ENCODE measurements around the gene VWA8.
"Not testable (repeated sequence)": the region's sequence is repeated elsewhere in the genome, so short reads cannot be mapped to it uniquely, and the experiment has no call there.

Gene VWA8

DNA sequence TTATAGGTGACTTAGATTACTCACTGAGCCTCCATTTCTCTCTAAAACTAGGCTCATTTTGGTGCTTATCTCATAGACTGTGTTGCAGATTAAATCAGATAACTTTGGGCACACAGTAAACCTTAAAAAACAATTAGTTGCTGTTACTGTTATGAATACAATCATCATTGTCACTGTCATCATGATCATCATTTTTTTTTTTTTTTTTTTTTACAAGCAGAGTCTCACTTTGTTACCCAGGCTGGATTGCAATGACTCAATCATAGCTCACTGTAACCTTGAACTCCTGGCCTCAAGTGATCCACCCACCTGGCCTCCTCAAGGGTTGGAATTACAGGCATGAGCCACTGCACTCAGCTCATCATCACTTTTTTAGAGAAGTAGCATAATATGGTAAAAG, 60.0 kb downstream of the VWA8 start:
- intact Hi-C loops (cut with DNase I; ENCODE audit: low total_unique reads): no loop called here
- no peak overlapping the region for H3K27ac ChIP-seq
- DNase-seq: no peak
- no peaks in the 10 kb centered on the region for H3K27me3 ChIP-seq
- no peaks in the 10 kb centered on the region for H3K36me3 ChIP-seq
- H3K4me3 ChIP-seq: no peak overlapping the region
- no peaks in the 10 kb centered on the region for H3K4me1 ChIP-seq
- TF ChIP-seq, protein P1, sequence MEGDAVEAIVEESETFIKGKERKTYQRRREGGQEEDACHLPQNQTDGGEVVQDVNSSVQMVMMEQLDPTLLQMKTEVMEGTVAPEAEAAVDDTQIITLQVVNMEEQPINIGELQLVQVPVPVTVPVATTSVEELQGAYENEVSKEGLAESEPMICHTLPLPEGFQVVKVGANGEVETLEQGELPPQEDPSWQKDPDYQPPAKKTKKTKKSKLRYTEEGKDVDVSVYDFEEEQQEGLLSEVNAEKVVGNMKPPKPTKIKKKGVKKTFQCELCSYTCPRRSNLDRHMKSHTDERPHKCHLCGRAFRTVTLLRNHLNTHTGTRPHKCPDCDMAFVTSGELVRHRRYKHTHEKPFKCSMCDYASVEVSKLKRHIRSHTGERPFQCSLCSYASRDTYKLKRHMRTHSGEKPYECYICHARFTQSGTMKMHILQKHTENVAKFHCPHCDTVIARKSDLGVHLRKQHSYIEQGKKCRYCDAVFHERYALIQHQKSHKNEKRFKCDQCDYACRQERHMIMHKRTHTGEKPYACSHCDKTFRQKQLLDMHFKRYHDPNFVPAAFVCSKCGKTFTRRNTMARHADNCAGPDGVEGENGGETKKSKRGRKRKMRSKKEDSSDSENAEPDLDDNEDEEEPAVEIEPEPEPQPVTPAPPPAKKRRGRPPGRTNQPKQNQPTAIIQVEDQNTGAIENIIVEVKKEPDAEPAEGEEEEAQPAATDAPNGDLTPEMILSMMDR (IDR thresholded peaks at IDR 0.05): no peak
- no peaks in the 10 kb centered on the region for H3K9me3 ChIP-seq

DNA sequence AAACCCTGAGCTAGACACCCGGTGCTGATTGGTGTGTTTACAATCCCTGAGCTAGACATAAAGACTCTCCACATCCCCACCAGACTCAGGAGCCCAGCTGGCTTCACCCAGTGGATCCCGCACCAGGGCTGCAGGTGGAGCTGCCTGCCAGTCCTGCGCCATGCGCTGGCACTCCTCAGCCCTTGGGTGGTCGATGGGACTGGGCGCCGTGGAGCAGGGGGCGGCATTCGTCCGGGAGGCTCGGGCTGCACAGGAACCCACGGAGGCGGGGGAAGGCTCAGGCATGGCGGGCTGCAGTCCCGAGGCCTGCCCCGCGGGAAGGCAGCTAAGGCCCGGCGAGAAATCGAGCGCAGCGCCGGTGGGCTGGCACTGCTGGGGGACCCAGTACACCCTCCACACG, 62.5 kb downstream of the VWA8 start:
- H3K36me3 ChIP-seq; H3K27ac ChIP-seq; H3K4me3 ChIP-seq; H3K27me3 ChIP-seq; DNase-seq; intact Hi-C loops (cut with DNase I; ENCODE audit: low total_unique reads); H3K9me3 ChIP-seq; H3K4me1 ChIP-seq: not testable (repeated sequence)

DNA sequence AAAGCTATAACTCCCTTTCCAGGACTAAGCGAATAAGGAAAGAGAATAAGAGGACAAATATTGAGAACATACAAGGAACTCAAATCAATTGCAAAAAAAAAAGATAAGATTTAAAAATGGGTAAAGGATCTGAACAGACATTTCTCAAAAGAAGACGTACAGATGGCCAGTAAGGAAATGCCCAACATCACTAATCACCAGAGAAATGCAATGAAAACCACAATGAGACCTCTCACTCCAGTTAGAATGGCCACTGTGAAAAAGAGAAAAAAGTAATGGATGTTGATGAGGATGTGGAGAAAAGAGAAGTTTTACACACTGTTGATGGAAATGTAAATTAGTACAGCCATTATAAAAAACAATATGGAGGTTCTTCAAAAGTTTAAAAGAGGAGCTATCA, 63.8 kb downstream of the VWA8 start:
- intact Hi-C loops (cut with DNase I; ENCODE audit: low total_unique reads): no loop called here
- H3K27ac ChIP-seq: no peak overlapping the region
- DNase-seq: no peak
- H3K4me1 ChIP-seq: no peaks in the 10 kb centered on the region
- TF ChIP-seq, protein P1 (IDR thresholded peaks at IDR 0.05): no peak
- no peaks in the 10 kb centered on the region for H3K9me3 ChIP-seq
- H3K27me3 ChIP-seq: no peaks in the 10 kb centered on the region
- no peak overlapping the region for H3K4me3 ChIP-seq
- H3K36me3 ChIP-seq: no peaks in the 10 kb centered on the region

DNA sequence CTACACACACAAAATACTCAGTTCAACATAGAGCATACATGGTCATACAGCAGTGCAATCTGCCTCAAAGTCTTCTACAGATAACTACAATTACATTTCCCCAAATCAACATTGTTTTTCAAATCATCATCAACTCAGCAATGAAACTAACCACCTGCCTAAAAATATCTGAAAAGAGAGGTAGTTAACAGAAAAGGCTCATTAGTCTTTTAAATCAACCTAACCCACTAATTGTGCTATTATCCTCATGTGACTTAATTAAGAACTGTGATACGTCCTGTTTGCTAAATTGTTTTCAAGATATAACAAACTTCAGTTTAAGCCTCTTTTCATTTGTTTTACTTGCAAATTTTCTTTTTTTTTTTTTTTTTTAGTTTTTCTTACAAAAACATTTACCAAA, 65.4 kb downstream of the VWA8 start:
- Histone ChIP-seq H3K27ac (no peak overlapping the region), H3K9me3 (no peaks in the 10 kb centered on the region), H3K27me3 (no peaks in the 10 kb centered on the region), H3K36me3 (peaks cover 0 to 5% (median 0%) of the 10 kb centered on the region in 3 donors), H3K4me1 (no peaks in the 10 kb centered on the region), H3K4me3 (no peak overlapping the region)
- DNase-seq: no peak
- TF ChIP-seq, protein P1 (IDR thresholded peaks at IDR 0.05): no peak
- intact Hi-C loops (cut with DNase I; ENCODE audit: low total_unique reads): no loop called here

DNA sequence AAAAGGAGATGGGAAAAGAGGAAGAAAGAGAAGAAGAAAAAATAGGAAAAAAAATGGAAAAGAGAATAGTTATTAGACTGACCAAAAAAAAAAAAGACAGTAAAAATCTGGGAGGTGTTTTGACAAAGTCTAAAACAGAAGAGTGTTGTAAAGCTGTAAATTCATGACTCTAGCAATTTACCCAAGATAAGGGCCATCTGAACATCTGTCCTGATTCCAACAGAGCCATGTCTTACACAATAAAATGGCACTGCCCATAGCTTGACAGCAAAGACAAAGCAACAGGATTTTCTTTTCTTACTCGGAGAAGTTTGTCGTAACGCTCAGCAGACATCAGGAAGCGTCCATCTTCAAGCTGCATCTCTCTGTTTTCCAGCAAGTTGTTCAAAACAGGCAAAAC, 69.8 kb downstream of the VWA8 start:
- Histone ChIP-seq H3K4me1 (no peaks in the 10 kb centered on the region), H3K4me3 (no peak overlapping the region), H3K9me3 (no peaks in the 10 kb centered on the region), H3K27ac (no peak overlapping the region), H3K27me3 (no peaks in the 10 kb centered on the region), H3K36me3 (peaks cover 0 to 8% (median 0%) of the 10 kb centered on the region in 3 donors)
- TF ChIP-seq, protein P1 (IDR thresholded peaks at IDR 0.05): no peak
- DNase-seq: no peak
- intact Hi-C loops (cut with DNase I; ENCODE audit: low total_unique reads): no loop called here

DNA sequence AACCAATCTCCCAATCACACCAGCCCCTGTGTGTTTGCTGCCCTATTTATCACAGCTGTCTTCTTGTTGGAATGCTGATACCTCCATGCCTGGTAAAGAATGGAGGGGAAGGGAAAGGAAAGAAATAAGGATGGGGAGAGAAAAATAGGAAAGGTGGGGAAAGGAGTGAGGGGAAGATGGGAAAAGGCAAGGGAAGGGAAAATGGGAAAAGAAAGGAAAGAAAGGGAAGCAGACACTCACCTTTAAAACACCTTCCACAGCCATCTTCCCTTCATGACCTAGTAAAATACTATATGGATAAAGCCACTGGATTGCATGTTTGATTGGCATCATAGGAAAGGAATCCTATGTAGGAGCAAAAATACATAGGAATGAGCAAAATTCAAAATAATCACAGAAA, 77.8 kb downstream of the VWA8 start:
- Histone ChIP-seq H3K9me3 (no peaks in the 10 kb centered on the region), H3K4me3 (no peak overlapping the region), H3K4me1 (no peaks in the 10 kb centered on the region), H3K27ac (no peak overlapping the region), H3K36me3 (peaks cover 24 to 37% (median 29%) of the 10 kb centered on the region in 3 donors), H3K27me3 (no peaks in the 10 kb centered on the region)
- TF ChIP-seq, protein P1 (IDR thresholded peaks at IDR 0.05): no peak
- no peak for DNase-seq
- intact Hi-C loops (cut with DNase I; ENCODE audit: low total_unique reads): no loop called here

DNA sequence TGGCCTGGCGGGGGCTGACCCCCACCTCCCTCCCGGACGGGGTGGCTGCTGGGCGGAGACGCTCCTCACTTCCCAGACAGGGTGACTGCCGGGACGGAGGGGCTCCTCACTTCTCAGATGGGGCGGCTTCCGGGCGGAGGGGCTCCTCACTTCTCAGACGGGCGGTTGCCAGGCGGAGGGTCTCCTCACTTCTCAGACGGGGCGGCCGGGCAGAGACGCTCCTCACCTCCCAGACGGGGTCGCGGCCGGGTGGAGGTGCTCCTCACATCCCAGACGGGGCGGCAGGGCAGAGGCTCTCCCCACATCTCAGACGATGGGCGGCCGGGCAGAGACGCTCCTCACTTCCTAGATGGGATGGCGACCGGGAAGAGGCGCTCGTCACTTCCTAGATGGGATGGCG, 79.0 kb downstream of the VWA8 start:
- H3K27ac ChIP-seq; DNase-seq; H3K27me3 ChIP-seq; H3K4me1 ChIP-seq; H3K4me3 ChIP-seq; H3K9me3 ChIP-seq; intact Hi-C loops (cut with DNase I; ENCODE audit: low total_unique reads): not testable (repeated sequence)
- peaks cover 24 to 37% (median 29%) of the 10 kb centered on the region in 3 donors for H3K36me3 ChIP-seq

All from tibial artery (tissue), 4 donors.